Lower leg skin (tissue), 4 donors: Measurements from ENCODE around the gene TBC1D32. TPM values are rescaled to one million over a fixed set of nuclear protein-coding genes. Genes with fewer than 3 reads are reported as not detected.
"Not testable (repeated sequence)": the region's sequence is repeated elsewhere in the genome, so short reads cannot be mapped to it uniquely, and the experiment has no call there.

Experiments used
- DNase-seq, 2 donors: peaks; one replicate each; pipeline ENCODE4 v3.0.0-alpha.2; 2019; ENCODE audit warnings: low spot score in 2 of 2
- H3K4me3 ChIP-seq: fragments of 200-600 bp; sonication (generic); 2 replicates; pipeline ENCODE4 v1.5.1; 2017; ENCODE audit warnings: mild to moderate bottlenecking, low read depth; ENCODE audit not compliant: poor library complexity, severe bottlenecking
- POLR2A ChIP-seq, 2 donors: fragments of 450-650 bp; IDR thresholded peaks; one replicate each; pipeline ENCODE4 v1.6.1; 2016 to 2017; ENCODE audit warnings: antibody characterized with exemption in 2 of 2, mild to moderate bottlenecking in 1 of 2, moderate library complexity in 1 of 2
- WGBS, 2 donors: methylation state at CpG; one replicate each; pipeline ENCODE4 v1.1.5; 2018; 5-methylcytosine and 5-hydroxymethylcytosine counted together
- intact Hi-C: fragments of 100-400 bp; cut with DNase I; formaldehyde crosslinking; loops from one replicate; pipeline ENCODE4 v1.15.0; 2023; ENCODE audit warnings: low total_unique reads
- total RNA-seq, 4 donors: library from RNA; depleted of rRNA; stranded (reverse); fragments of >200 nt; gene quantifications; one replicate each; pipeline ENCODE4 v1.1.0, GENCODE V29; 2016
- TF ChIP-seq, protein P1 (sequence below), 3 donors: fragments of 450-650 bp; IDR thresholded peaks; one replicate each; pipeline ENCODE4 v1.5.1; 2016; ENCODE audit warnings: antibody characterized with exemption in 3 of 3, mild to moderate bottlenecking in 3 of 3, moderate library complexity in 2 of 3

Gene TBC1D32, protein sequence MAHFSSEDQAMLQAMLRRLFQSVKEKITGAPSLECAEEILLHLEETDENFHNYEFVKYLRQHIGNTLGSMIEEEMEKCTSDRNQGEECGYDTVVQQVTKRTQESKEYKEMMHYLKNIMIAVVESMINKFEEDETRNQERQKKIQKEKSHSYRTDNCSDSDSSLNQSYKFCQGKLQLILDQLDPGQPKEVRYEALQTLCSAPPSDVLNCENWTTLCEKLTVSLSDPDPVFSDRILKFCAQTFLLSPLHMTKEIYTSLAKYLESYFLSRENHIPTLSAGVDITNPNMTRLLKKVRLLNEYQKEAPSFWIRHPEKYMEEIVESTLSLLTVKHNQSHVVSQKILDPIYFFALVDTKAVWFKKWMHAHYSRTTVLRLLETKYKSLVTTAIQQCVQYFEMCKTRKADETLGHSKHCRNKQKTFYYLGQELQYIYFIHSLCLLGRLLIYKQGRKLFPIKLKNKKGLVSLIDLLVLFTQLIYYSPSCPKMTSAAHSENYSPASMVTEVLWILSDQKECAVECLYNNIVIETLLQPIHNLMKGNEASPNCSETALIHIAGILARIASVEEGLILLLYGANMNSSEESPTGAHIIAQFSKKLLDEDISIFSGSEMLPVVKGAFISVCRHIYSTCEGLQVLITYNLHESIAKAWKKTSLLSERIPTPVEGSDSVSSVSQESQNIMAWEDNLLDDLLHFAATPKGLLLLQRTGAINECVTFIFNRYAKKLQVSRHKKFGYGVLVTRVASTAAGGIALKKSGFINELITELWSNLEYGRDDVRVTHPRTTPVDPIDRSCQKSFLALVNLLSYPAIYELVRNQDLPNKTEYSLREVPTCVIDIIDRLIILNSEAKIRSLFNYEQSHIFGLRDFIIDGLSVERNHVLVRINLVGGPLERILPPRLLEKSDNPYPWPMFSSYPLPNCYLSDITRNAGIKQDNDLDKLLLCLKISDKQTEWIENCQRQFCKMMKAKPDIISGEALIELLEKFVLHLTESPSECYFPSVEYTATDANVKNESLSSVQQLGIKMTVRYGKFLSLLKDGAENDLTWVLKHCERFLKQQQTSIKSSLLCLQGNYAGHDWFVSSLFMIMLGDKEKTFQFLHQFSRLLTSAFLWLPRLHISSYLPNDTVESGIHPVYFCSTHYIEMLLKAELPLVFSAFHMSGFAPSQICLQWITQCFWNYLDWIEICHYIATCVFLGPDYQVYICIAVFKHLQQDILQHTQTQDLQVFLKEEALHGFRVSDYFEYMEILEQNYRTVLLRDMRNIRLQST
- 1 to 10 TPM; 5.2 to 8.6 (median 6.7) TPM for total RNA-seq

DNA sequence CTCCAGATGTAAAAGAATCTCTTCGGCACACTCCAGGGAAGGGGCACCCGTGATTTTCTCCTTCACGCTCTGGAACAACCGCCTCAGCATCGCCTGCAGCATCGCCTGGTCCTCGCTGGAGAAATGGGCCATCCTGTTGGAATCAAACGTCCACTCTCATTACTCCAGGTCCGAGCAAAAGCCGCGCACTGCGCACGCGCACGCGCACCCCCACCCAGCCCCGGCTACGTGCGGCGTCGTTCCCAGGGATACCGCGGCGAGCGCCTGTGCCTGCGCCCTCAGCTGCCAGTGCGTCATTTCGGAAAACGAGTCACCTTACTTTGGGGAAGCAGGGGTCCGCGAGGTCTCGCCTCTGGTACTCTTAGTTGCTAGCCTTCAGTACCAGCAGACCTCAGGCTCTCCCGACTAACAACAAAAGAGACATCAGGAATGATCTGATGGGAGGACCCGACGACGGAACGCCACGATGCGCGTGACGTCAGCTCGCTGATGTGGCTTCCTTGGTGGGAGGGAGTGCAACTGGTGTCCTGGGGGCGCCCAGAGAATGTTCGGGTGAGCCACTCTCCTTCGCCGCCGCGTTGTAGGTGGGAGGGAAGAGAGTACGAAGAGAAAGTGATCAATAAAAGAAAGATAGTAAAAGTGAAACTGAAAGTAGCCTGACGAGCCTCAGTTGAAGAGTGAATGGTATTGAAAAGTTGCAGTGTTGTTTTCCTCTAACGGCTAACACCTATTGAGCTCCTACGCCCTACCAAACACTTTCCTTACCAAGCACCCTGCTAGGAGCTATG is at the start of gene TBC1D32:
TBC1D32 (minus strand) TSS at position 182 of the 788 bp plus-strand sequence; CDS start at position 132, 50 bp downstream.
- intact Hi-C loops = no loop called here
- peak; percentile 86 to 98 for DNase-seq
- WGBS, 2 donors = 0 to 1% methylated on average over 45 to 52 of the region's 52 CpGs
- TF ChIP-seq, protein P1, sequence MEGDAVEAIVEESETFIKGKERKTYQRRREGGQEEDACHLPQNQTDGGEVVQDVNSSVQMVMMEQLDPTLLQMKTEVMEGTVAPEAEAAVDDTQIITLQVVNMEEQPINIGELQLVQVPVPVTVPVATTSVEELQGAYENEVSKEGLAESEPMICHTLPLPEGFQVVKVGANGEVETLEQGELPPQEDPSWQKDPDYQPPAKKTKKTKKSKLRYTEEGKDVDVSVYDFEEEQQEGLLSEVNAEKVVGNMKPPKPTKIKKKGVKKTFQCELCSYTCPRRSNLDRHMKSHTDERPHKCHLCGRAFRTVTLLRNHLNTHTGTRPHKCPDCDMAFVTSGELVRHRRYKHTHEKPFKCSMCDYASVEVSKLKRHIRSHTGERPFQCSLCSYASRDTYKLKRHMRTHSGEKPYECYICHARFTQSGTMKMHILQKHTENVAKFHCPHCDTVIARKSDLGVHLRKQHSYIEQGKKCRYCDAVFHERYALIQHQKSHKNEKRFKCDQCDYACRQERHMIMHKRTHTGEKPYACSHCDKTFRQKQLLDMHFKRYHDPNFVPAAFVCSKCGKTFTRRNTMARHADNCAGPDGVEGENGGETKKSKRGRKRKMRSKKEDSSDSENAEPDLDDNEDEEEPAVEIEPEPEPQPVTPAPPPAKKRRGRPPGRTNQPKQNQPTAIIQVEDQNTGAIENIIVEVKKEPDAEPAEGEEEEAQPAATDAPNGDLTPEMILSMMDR (IDR thresholded peaks at IDR 0.05) = no peak
- TF ChIP-seq POLR2A (IDR thresholded peaks at IDR 0.05) = no peak
- peak within 1 kb of the TSS; percentile 72 for H3K4me3 ChIP-seq

DNA sequence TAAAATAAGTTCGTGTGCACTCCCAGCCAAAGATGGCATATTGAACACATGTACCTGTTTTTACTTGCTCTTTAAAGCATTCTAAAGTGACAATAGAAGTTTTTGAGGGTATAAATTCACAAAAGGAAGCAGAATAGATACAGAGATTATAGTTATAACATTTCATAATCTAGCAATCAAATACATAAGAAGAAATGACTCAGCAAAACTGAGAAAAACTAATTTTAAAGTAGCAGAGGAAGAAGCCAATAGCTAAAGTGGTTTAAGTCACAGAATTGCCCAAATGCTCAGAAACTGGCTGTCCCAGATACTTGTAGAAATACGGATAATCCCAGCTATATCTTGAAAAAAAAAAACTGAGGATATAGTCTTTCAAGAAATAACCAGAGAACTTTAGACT is 49.2 kb upstream of the TBC1D32 start:
- TF ChIP-seq, protein P1 (IDR thresholded peaks at IDR 0.05) = no peak
- TF ChIP-seq POLR2A (IDR thresholded peaks at IDR 0.05) = no peak
- 40 to 41% methylated on average over 2 of the region's 2 CpGs for WGBS, 2 donors
- intact Hi-C loops = no loop called here
- H3K4me3 ChIP-seq = no peak overlapping the region
- DNase-seq = no peak

DNA sequence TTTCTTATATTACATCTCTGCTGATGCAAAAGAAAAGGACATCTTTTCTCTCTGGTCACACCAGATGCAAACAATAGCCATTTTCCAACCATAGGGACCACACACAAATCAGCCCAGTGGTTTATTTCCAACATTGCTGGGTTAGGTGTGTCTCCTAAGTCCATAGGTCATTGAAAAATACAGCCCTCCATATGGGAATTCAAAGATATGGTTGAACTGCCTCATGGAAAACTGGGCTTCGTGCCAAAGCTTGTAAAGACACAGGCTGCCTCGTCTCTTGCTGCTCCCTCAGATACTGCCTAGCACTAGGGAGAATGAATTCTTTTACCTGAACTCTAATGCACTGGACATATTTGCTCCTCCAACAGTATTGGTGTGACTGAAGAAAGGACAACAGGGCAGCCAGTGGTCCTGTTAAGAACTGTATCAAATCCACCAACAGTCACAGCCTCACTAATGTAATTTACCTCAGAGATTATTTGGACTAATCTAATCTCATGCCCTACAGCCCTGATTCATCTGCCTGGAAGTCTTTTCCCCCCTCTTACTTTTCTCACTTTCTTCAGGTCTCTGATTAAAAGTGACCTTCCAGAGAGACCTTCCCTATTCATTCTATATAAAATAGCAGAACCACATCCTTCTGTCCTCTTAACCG is 48.3 kb upstream of the TBC1D32 start:
- TF ChIP-seq, protein P1 (IDR thresholded peaks at IDR 0.05) = no peak
- TF ChIP-seq POLR2A (IDR thresholded peaks at IDR 0.05) = no peak
- intact Hi-C loops = no loop called here

DNA sequence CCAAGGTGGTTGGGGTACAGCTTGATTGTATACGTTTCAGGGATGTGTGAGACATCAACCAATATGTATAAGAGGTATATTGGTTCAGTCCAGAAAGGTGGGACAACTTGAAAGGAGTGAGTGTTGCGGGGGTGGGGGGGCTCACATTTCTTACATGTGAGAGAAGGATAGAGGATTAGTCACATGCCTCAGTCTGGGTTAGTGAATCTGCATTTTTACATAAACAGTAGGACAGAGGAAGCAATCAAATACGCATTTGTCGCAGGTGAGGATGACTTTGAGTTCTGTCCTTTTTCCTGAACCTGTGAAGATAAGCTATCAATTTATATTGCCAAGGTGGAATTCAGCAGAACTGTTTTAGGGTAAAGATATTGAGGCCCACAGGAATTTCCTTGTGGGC is 42.1 kb upstream of the TBC1D32 start:
- H3K4me3 ChIP-seq = no peak overlapping the region
- TF ChIP-seq, protein P1 (IDR thresholded peaks at IDR 0.05) = no peak
- no peak for TF ChIP-seq POLR2A (IDR thresholded peaks at IDR 0.05)
- intact Hi-C loops = no loop called here
- whole genome bisulfite sequencing, 2 donors = 85 to 90% methylated on average over 4 of the region's 4 CpGs
- no peak for DNase-seq

More for the DNA sequence above, 48.3 kb upstream of the TBC1D32 start:
- no peak for DNase-seq
- 46 to 50% methylated on average over 3 of the region's 3 CpGs for WGBS, 2 donors
- no peak overlapping the region for H3K4me3 ChIP-seq

DNA sequence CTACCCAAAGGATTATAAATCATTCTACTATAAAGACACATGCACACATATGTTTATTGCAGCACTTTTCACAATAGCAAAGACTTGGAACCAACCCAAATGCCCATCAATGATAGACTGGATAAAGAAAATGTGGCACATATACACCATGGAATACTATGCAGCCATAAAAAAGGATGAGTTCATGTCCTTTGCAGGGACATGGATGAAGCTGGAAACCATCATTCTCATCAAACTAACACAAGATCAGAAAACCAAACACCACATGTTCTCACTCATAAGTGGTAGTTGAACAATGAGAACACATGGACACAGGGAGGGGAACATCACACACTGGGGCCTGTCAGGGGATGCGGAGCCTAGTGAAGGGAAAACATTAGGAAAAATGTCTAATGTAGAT is 39.9 kb upstream of the TBC1D32 start:
- H3K4me3 ChIP-seq, DNase-seq, intact Hi-C loops: not testable (repeated sequence)
- WGBS, 2 donors = 95 to 100% methylated on average over 1 of the region's 1 CpG
